ENCODE measurements around the gene SBF1.

Gene SBF1

GRCh38 chr22:50483977-50484853 lies 9.4 kb upstream of the SBF1 start:
- DNase-seq, result no peak

- DNase-seq, result no peak
Measured at GRCh38 chr22:50483556-50483955, 8.7 kb upstream of the SBF1 start.

GRCh38 chr22:50483106-50483505 lies 8.3 kb upstream of the SBF1 start:
- DNase-seq, result no peak

- no peak for DNase-seq
Measured at GRCh38 chr22:50482107-50483074, 7.6 kb upstream of the SBF1 start.

GRCh38 chr22:50481440-50482106 lies 6.7 kb upstream of the SBF1 start, which contains the start of gene ADM2:
Gene ADM2 (plus strand): TSS chr22:50481543. CDS start chr22:50481848, 305 bp downstream.
- peak; percentile 53 for DNase-seq

GRCh38 chr22:50481045-50481439 lies 6.2 kb upstream of the SBF1 start:
- no peak for DNase-seq

- DNase-seq, result no peak
Measured at GRCh38 chr22:50479721-50480120, 4.9 kb upstream of the SBF1 start.

- no peak for DNase-seq
Measured at GRCh38 chr22:50477923-50478322, 3.1 kb upstream of the SBF1 start.

- DNase-seq, result no peak
Measured at GRCh38 chr22:50476868-50477267, 2.0 kb upstream of the SBF1 start.

- no peak for DNase-seq
Measured at GRCh38 chr22:50475652-50476002, 792 bp upstream of the SBF1 start.

GRCh38 chr22:50473855-50474671 lies 772 bp downstream of the SBF1 start:
- DNase-seq, result no peak

GRCh38 chr22:50473088-50473487 lies 1.7 kb downstream of the SBF1 start:
- peak; percentile 48 for DNase-seq

GRCh38 chr22:50471962-50472361 lies 2.9 kb downstream of the SBF1 start:
- DNase-seq, result no peak

- DNase-seq, result no peak
Measured at GRCh38 chr22:50471197-50471847, 3.5 kb downstream of the SBF1 start.

- DNase-seq, result no peak
Measured at GRCh38 chr22:50470491-50470890, 4.3 kb downstream of the SBF1 start.

- DNase-seq, result peak; percentile 98
Measured at GRCh38 chr22:50469377-50470305, 5.2 kb downstream of the SBF1 start.

- no peak for DNase-seq
Measured at GRCh38 chr22:50468626-50469025, 6.2 kb downstream of the SBF1 start.

GRCh38 chr22:50467773-50468440 lies 6.9 kb downstream of the SBF1 start:
- DNase-seq, result no peak

- no peak for DNase-seq
Measured at GRCh38 chr22:50467341-50467740, 7.5 kb downstream of the SBF1 start.

Data from central memory CD4-positive, alpha-beta T cell (primary cell).